Liver (tissue), 3 donors: ENCODE results near the gene STK35.

Experiments used
- EGR1 ChIP-seq, 2 donors: IDR thresholded peaks; 2 replicates each; pipeline ENCODE4 v1.6.1; 2016 to 2018; ENCODE audit warnings: antibody characterized with exemption in 2 of 2, low read depth in 2 of 2
- FOXA1 ChIP-seq: IDR thresholded peaks from 2 replicates; pipeline ENCODE4 v1.6.1; 2016; ENCODE audit warnings: antibody characterized with exemption
- GABPA ChIP-seq, 2 donors: IDR thresholded peaks in 1 of 2; conservative IDR thresholded peaks in 1 of 2; 2 replicates each; pipeline ENCODE4 v1.6.1; 2016; ENCODE audit warnings: antibody characterized with exemption in 2 of 2, mild to moderate bottlenecking in 1 of 2, moderate library complexity in 1 of 2
- HNF4A ChIP-seq, 2 donors: conservative IDR thresholded peaks; 2 replicates each; pipeline ENCODE4 v1.6.1; 2016; ENCODE audit warnings: antibody characterized with exemption in 2 of 2, mild to moderate bottlenecking in 2 of 2
- HNF4G ChIP-seq: IDR thresholded peaks from 2 replicates; pipeline ENCODE4 v1.6.1; 2016; ENCODE audit warnings: antibody characterized with exemption
- RAD21 ChIP-seq, 2 donors: IDR thresholded peaks; 2 replicates each; pipeline ENCODE4 v1.6.1; 2016; ENCODE audit warnings: antibody characterized with exemption in 2 of 2, mild to moderate bottlenecking in 2 of 2
- REST ChIP-seq: IDR thresholded peaks from 2 replicates; pipeline ENCODE4 v1.6.1; 2016; ENCODE audit warnings: antibody characterized with exemption, mild to moderate bottlenecking
- RXRA ChIP-seq, 2 donors: IDR thresholded peaks; 2 replicates each; pipeline ENCODE4 v1.6.1; 2017 to 2018; ENCODE audit warnings: antibody characterized with exemption in 2 of 2, mild to moderate bottlenecking in 1 of 2
- SP1 ChIP-seq: IDR thresholded peaks from 2 replicates; pipeline ENCODE4 v1.6.1; 2018; ENCODE audit warnings: antibody characterized with exemption, mild to moderate bottlenecking
- TAF1 ChIP-seq: conservative IDR thresholded peaks from 2 replicates; pipeline ENCODE4 v1.6.1; 2016; ENCODE audit warnings: antibody characterized with exemption, mild to moderate bottlenecking
- YY1 ChIP-seq: IDR thresholded peaks from 2 replicates; pipeline ENCODE4 v1.6.1; 2016; ENCODE audit warnings: antibody characterized with exemption, mild to moderate bottlenecking
- ZBTB33 ChIP-seq: IDR thresholded peaks from 2 replicates; pipeline ENCODE4 v1.6.1; 2016; ENCODE audit warnings: antibody characterized with exemption
- TF ChIP-seq, protein P1 (sequence below): fragments of 150-350 bp; IDR thresholded peaks from 2 replicates; pipeline ENCODE4 v1.5.1; 2017; ENCODE audit warnings: improper control_type of control experiment, low read depth, low read length; ENCODE audit not compliant: missing input control
- TF ChIP-seq, protein P2 (sequence below): IDR thresholded peaks from 2 replicates; pipeline ENCODE4 v1.6.1; 2016; ENCODE audit warnings: antibody characterized with exemption
- donor health status: healthy.
- donor health status: healthy.

GRCh38 chr20:2171266-2171790 lies 69.7 kb downstream of the STK35 start:
- TF ChIP-seq TAF1 (no peak), REST (no peak), SP1 (no peak), GABPA (IDR thresholded peaks at IDR 0.05 in 1 of 2, conservative IDR thresholded peaks at IDR 0.05 in 1 of 2) (no peak), EGR1 (IDR thresholded peaks at IDR 0.05; ENCODE audit: low read depth in 2 of 2) (no peak), RXRA (IDR thresholded peaks at IDR 0.05) (no peak), FOXA1 (no peak), YY1 (no peak), HNF4G (no peak), RAD21 (IDR thresholded peaks at IDR 0.05) (no peak), ZBTB33 (no peak), HNF4A (conservative IDR thresholded peaks at IDR 0.05) (no peak)
- TF ChIP-seq, protein P1, sequence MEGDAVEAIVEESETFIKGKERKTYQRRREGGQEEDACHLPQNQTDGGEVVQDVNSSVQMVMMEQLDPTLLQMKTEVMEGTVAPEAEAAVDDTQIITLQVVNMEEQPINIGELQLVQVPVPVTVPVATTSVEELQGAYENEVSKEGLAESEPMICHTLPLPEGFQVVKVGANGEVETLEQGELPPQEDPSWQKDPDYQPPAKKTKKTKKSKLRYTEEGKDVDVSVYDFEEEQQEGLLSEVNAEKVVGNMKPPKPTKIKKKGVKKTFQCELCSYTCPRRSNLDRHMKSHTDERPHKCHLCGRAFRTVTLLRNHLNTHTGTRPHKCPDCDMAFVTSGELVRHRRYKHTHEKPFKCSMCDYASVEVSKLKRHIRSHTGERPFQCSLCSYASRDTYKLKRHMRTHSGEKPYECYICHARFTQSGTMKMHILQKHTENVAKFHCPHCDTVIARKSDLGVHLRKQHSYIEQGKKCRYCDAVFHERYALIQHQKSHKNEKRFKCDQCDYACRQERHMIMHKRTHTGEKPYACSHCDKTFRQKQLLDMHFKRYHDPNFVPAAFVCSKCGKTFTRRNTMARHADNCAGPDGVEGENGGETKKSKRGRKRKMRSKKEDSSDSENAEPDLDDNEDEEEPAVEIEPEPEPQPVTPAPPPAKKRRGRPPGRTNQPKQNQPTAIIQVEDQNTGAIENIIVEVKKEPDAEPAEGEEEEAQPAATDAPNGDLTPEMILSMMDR, result no peak
- TF ChIP-seq, protein P2, sequence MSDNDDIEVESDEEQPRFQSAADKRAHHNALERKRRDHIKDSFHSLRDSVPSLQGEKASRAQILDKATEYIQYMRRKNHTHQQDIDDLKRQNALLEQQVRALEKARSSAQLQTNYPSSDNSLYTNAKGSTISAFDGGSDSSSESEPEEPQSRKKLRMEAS, result no peak
